Prostate gland (tissue), 2 donors: ENCODE data around the gene MAGI2.

ENCODE experiments used
- POLR2AphosphoS5 ChIP-seq: sonication (generic); formaldehyde crosslinking; IDR thresholded peaks from one replicate; pipeline ENCODE4 v1.6.1; 2017; ENCODE audit warnings: antibody characterized with exemption
- TF ChIP-seq, protein P1 (sequence below), 4 experiments: fragments of 200-600 bp in 2 of 4; fragments of 450-650 bp in 2 of 4; sonication (generic) in 2 of 4; IDR thresholded peaks; 1 replicate in 3 of 4; 2 replicates in 1 of 4; pipeline ENCODE4 v1.5.1; 2016 to 2019; ENCODE audit warnings: antibody characterized with exemption in 4 of 4, mild to moderate bottlenecking in 2 of 4, moderate library complexity in 2 of 4

DNA sequence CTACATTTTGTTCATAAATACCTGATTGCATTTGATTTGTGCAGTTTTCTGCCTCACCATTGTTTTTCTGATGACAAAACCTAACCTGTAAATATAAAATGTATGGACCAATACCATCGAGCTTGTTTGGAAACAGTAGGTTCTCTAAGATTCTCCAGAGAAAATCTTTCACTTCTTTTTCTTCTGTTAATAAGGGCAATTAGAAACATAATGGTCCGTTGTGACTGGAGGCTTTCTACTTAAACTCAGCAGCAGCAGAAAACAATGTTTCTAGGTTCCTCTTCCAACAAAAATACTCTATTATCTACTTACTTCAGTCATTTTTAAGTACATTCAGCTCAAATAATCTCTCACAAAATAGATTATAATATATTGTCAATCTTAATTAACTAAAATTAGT, 1053.4 kb downstream of the MAGI2 start:
- no peak for TF ChIP-seq POLR2AphosphoS5
- TF ChIP-seq, protein P1, sequence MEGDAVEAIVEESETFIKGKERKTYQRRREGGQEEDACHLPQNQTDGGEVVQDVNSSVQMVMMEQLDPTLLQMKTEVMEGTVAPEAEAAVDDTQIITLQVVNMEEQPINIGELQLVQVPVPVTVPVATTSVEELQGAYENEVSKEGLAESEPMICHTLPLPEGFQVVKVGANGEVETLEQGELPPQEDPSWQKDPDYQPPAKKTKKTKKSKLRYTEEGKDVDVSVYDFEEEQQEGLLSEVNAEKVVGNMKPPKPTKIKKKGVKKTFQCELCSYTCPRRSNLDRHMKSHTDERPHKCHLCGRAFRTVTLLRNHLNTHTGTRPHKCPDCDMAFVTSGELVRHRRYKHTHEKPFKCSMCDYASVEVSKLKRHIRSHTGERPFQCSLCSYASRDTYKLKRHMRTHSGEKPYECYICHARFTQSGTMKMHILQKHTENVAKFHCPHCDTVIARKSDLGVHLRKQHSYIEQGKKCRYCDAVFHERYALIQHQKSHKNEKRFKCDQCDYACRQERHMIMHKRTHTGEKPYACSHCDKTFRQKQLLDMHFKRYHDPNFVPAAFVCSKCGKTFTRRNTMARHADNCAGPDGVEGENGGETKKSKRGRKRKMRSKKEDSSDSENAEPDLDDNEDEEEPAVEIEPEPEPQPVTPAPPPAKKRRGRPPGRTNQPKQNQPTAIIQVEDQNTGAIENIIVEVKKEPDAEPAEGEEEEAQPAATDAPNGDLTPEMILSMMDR (IDR thresholded peaks at IDR 0.05) = no peak
